Caco-2 (cell line): ENCODE results near the gene RBM12. TPM values are rescaled to one million over a fixed set of nuclear protein-coding genes. Genes with fewer than 3 reads are reported as not detected.

ENCODE experiments used
- BruUV-seq: library from RNA; stranded (reverse); fragments of 400-500 nt; replicated peaks from 2 replicates; lab custom pipeline; 2021; lab: Mats Ljungman, UMichigan
- CTCF ChIA-PET: fragments of 300-600 bp; sonication (Branson Sonifier 250); formaldehyde crosslinking; loops from one replicate; lab custom pipeline; 2022; ENCODE audit warnings: antibody characterized with exemption; lab: Charles Lee
- POLR2A ChIA-PET: fragments of 300-600 bp; sonication (Branson Sonifier 250); formaldehyde crosslinking; loops from one replicate; lab custom pipeline; 2022; ENCODE audit warnings: antibody characterized with exemption; lab: Charles Lee
- DNase-seq, 2 experiments: peaks; one replicate each; pipeline versions ENCODE4 v3.0.0 to v3.0.0-alpha.2; 2020 to 2022
- H3K27me3 ChIP-seq: replicated peaks from 2 replicates; pipeline ENCODE4 v1.6.0; 2011; ENCODE audit warnings: low read length; ENCODE audit not compliant: control insufficient read depth, insufficient read depth
- H3K36me3 ChIP-seq: 2 replicates; pipeline ENCODE4 v1.5.1; 2011; ENCODE audit warnings: low read length; ENCODE audit not compliant: control insufficient read depth, insufficient read depth
- H3K4me1 ChIP-seq: fragments of 250-450 bp; sonication (Bioruptor Pico); 2 replicates; pipeline ENCODE4 v1.5.1; 2020; ENCODE audit warnings: mild to moderate bottlenecking
- H3K4me3 ChIP-seq: 2 replicates; pipeline ENCODE4 v1.5.1; 2011; ENCODE audit warnings: low read depth, mild to moderate bottlenecking, control low read depth, low read length
- H3K9me3 ChIP-seq: fragments of 250-450 bp; sonication (Bioruptor Pico); 2 replicates; pipeline ENCODE4 v1.5.1; 2020; ENCODE audit warnings: mild to moderate bottlenecking, moderate library complexity
- H3K27ac Mint-ChIP-seq: one replicate; pipeline ENCODE4 v1.8.0; 2022; ENCODE audit warnings: mixed read lengths; ENCODE audit not compliant: unreplicated experiment
- H3K27me3 Mint-ChIP-seq: one replicate; pipeline ENCODE4 v1.8.0; 2022; ENCODE audit warnings: mixed read lengths; ENCODE audit not compliant: insufficient read depth, unreplicated experiment
- H3K36me3 Mint-ChIP-seq: one replicate; pipeline ENCODE4 v1.8.0; 2022; ENCODE audit warnings: mild to moderate bottlenecking, mixed read lengths; ENCODE audit not compliant: insufficient read depth, unreplicated experiment
- H3K4me1 Mint-ChIP-seq: one replicate; pipeline ENCODE4 v1.8.0; 2022; ENCODE audit warnings: low read depth, mixed read lengths; ENCODE audit not compliant: unreplicated experiment
- H3K4me3 Mint-ChIP-seq: one replicate; pipeline ENCODE4 v1.8.0; 2022; ENCODE audit warnings: mild to moderate bottlenecking, moderate library complexity, mixed read lengths; ENCODE audit not compliant: unreplicated experiment
- H3K9me3 Mint-ChIP-seq: one replicate; pipeline ENCODE4 v1.8.0; 2022; ENCODE audit warnings: mixed read lengths; ENCODE audit not compliant: unreplicated experiment
- intact Hi-C: fragments of 100-400 bp; cut with micrococcal nuclease; formaldehyde crosslinking; loops from one replicate; pipeline ENCODE4 v1.10.0; 2022; ENCODE audit not compliant: unreplicated experiment
- total RNA-seq: library from RNA; stranded (reverse); gene quantifications from 2 replicates; pipeline ENCODE4 v1.2.3, GENCODE V29; 2022
- TF ChIP-seq, protein P1 (sequence below), 2 experiments: fragments of 200-600 bp in 1 of 2; IDR thresholded peaks; 1 replicate in 1 of 2; 2 replicates in 1 of 2; pipeline versions ENCODE4 v1.5.1 to v1.8.0; 2011 to 2022; ENCODE audit warnings: antibody characterized with exemption in 1 of 2, control low read depth in 1 of 2, inconsistent platforms in 1 of 2, low read depth in 1 of 2, low read length in 1 of 2, mild to moderate bottlenecking in 1 of 2, moderate library complexity in 1 of 2; ENCODE audit not compliant: insufficient read depth in 1 of 2, severe bottlenecking in 1 of 2, unreplicated experiment in 1 of 2

Gene RBM12
- total RNA-seq, 1 experiment from 2014 or later: 147 TPM

DNA sequence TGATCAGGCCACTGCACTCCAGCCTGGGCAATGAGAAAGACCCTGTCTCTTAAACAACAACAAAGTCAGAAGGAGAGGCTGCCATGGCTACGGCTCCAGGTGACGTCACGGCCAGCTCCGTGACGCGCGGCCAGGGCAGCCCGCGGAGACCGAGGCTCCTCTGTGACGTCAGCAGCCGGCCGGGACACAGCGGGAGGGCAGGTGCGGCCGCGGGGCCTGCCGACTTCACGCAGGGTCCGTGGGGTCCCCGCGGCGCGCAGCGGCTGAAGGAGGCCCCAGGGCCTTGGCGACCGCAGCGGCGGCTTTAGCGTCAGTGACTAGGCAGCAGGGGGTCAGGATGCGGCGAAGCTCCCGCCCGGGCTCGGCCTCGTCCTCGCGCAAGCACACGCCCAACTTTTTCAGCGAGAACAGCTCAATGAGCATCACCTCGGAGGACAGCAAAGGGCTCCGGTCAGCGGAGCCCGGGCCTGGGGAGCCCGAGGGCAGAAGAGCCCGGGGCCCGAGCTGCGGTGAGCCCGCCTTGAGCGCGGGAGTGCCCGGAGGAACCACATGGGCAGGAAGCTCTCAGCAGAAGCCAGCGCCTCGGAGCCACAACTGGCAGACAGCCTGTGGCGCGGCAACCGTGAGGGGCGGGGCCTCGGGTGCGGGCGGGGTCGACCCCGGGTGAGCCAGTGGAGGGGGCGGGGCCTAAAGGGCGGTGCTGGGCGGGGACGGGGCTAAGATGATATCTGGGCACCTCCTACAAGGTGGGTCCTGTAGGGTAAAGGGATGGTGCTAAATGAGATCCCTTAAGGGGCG lies 48.8 kb downstream of the RBM12 start, which contains the start of gene SPAG4:
Gene SPAG4, plus strand, starts transcription at position 163 of the 798 bp plus-strand sequence. Its CDS starts 175 bp downstream, at position 338.
- peak; percentile 100 for DNase-seq
- TF ChIP-seq, protein P1, sequence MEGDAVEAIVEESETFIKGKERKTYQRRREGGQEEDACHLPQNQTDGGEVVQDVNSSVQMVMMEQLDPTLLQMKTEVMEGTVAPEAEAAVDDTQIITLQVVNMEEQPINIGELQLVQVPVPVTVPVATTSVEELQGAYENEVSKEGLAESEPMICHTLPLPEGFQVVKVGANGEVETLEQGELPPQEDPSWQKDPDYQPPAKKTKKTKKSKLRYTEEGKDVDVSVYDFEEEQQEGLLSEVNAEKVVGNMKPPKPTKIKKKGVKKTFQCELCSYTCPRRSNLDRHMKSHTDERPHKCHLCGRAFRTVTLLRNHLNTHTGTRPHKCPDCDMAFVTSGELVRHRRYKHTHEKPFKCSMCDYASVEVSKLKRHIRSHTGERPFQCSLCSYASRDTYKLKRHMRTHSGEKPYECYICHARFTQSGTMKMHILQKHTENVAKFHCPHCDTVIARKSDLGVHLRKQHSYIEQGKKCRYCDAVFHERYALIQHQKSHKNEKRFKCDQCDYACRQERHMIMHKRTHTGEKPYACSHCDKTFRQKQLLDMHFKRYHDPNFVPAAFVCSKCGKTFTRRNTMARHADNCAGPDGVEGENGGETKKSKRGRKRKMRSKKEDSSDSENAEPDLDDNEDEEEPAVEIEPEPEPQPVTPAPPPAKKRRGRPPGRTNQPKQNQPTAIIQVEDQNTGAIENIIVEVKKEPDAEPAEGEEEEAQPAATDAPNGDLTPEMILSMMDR (IDR thresholded peaks at IDR 0.05; ENCODE audit: insufficient read depth in 1 of 2, low read depth in 1 of 2, low read length in 1 of 2, severe bottlenecking in 1 of 2, unreplicated experiment in 1 of 2): no peak
- Mint-ChIP-seq H3K9me3 (no peaks in the 10 kb centered on the region), H3K4me1 (peaks cover 34% of the 10 kb centered on the region), H3K4me3 (peak within 1 kb of the TSS; percentile 98), H3K27me3 (no peaks in the 10 kb centered on the region), H3K27ac (peak within 1 kb of the TSS; percentile 100), H3K36me3 (peaks cover 70% of the 10 kb centered on the region)
- Histone ChIP-seq H3K9me3 (no peaks in the 10 kb centered on the region), H3K4me1 (peaks cover 10% of the 10 kb centered on the region), H3K4me3 (peak within 1 kb of the TSS; percentile 66), H3K36me3 (no peaks in the 10 kb centered on the region), H3K27me3 (no peaks in the 10 kb centered on the region)
- ChIA-PET CTCF (interaction anchor here (0.6 to 5.4 kb wide), 28 partner anchors 9 to 905 kb away, joined by 3 to 46 read pairs (median 5); partner anchors contain the start of genes CEP250, CPNE1, ERGIC3 and NFS1), POLR2A (interaction anchor here (0.5 to 2.8 kb wide), 27 partner anchors 9 to 1253 kb away, joined by 3 to 38 read pairs (median 5); partner anchors contain the start of genes CEP250, CPNE1, EIF6 and ERGIC3)
- BruUV-seq: TSS peak; percentile 48
- intact Hi-C loops: loop anchor here (1.0 to 10.0 kb wide), 14 partner anchors 15 to 577 kb away; partner anchors contain the start of genes CEP250, CPNE1, NFS1 and PHF20

DNA sequence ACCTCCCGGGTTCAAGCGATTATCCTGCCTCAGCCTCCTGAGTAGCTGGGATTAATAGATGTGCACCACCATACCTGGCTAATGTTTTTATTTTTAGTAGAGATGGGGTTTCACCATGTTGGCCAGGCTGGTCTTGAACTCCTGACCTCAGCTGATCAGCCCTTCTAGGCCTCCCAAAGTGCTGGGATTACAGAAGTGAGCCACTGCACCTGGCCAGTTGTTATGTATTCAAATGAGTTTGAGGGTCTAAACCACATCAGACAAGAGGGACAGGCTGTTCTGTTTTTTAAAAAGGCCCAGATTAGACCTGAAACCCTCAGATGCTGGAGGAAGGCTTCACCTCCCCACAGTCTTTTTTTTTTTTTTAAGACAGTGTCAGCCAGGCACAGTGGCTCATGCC lies 53.2 kb downstream of the RBM12 start:
- POLR2A ChIA-PET: interaction anchor here (0.6 kb wide), 3 partner anchors 22 to 1568 kb away, joined by 3 to 6 read pairs (median 4); partner anchors contain the start of gene RPN2

More for the DNA sequence above, 53.2 kb downstream of the RBM12 start:
- Mint-ChIP-seq H3K4me3 (no peak overlapping the region), H3K36me3 (peaks cover 27% of the 10 kb centered on the region), H3K9me3 (no peaks in the 10 kb centered on the region), H3K27ac (no peak overlapping the region), H3K27me3 (no peaks in the 10 kb centered on the region), H3K4me1 (peaks cover 26% of the 10 kb centered on the region)
- Histone ChIP-seq H3K4me3 (no peak overlapping the region), H3K4me1 (peaks cover 16% of the 10 kb centered on the region), H3K9me3 (no peaks in the 10 kb centered on the region), H3K36me3 (no peaks in the 10 kb centered on the region), H3K27me3 (no peaks in the 10 kb centered on the region)
- TF ChIP-seq, protein P1 (IDR thresholded peaks at IDR 0.05; ENCODE audit: insufficient read depth in 1 of 2, low read depth in 1 of 2, low read length in 1 of 2, severe bottlenecking in 1 of 2, unreplicated experiment in 1 of 2): no peak
- CTCF ChIA-PET: interaction anchor here (0.8 to 1.3 kb wide), 5 partner anchors 8 to 44 kb away, joined by 3 to 6 read pairs (median 4); no protein-coding TSS in a partner anchor
- DNase-seq: no peak
- no TSS peak for BruUV-seq
- intact Hi-C loops: loop anchor here (10.0 kb wide), 1 partner anchor 287 kb away; no protein-coding TSS in a partner anchor
